Measurements from ENCODE around the gene ZBTB38. TPM values are rescaled to one million over a fixed set of nuclear protein-coding genes. Genes with fewer than 3 reads are reported as not detected.

The ZBTB38 gene
- total and polyA plus RNA-seq, 2 of the 13 experiments (the other 11 are each of a cell fraction or from before 2014, with no cell fraction given) = 26.8 to 51.7 TPM

DNA sequence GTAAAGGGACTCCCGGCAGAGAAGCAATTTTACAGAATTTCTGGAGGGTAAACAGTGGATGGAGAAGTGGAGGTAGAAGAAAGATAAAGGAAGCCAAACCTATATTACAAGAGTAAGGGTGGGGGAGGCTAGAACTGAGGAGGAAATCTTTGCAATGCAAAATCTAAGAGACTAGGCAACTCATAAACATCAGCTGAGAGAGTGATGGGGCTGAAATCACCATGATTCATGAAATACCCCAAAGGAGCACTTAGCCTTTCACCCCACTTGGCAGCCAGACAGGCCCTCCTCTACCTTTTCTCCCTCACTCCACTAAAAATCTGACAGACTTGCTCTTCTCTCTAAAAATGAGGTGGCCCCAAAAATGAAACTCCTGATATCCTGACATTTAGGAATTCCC, 19.5 kb upstream of the ZBTB38 start (continued):
- TF ChIP-seq, protein P1, sequence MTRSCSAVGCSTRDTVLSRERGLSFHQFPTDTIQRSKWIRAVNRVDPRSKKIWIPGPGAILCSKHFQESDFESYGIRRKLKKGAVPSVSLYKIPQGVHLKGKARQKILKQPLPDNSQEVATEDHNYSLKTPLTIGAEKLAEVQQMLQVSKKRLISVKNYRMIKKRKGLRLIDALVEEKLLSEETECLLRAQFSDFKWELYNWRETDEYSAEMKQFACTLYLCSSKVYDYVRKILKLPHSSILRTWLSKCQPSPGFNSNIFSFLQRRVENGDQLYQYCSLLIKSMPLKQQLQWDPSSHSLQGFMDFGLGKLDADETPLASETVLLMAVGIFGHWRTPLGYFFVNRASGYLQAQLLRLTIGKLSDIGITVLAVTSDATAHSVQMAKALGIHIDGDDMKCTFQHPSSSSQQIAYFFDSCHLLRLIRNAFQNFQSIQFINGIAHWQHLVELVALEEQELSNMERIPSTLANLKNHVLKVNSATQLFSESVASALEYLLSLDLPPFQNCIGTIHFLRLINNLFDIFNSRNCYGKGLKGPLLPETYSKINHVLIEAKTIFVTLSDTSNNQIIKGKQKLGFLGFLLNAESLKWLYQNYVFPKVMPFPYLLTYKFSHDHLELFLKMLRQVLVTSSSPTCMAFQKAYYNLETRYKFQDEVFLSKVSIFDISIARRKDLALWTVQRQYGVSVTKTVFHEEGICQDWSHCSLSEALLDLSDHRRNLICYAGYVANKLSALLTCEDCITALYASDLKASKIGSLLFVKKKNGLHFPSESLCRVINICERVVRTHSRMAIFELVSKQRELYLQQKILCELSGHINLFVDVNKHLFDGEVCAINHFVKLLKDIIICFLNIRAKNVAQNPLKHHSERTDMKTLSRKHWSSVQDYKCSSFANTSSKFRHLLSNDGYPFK (CRISPR knock-in tag; IDR thresholded peaks at IDR 0.05; ENCODE audit: borderline replicate concordance) = no peak
- TF ChIP-seq, protein P2, sequence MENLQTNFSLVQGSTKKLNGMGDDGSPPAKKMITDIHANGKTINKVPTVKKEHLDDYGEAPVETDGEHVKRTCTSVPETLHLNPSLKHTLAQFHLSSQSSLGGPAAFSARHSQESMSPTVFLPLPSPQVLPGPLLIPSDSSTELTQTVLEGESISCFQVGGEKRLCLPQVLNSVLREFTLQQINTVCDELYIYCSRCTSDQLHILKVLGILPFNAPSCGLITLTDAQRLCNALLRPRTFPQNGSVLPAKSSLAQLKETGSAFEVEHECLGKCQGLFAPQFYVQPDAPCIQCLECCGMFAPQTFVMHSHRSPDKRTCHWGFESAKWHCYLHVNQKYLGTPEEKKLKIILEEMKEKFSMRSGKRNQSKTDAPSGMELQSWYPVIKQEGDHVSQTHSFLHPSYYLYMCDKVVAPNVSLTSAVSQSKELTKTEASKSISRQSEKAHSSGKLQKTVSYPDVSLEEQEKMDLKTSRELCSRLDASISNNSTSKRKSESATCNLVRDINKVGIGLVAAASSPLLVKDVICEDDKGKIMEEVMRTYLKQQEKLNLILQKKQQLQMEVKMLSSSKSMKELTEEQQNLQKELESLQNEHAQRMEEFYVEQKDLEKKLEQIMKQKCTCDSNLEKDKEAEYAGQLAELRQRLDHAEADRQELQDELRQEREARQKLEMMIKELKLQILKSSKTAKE (CRISPR knock-in tag; IDR thresholded peaks at IDR 0.05; ENCODE audit: borderline replicate concordance) = no peak
- TF ChIP-seq ZNF430 (CRISPR knock-in tag; IDR thresholded peaks at IDR 0.05) (no peak), MIXL1 (CRISPR knock-in tag; IDR thresholded peaks at IDR 0.05) (no peak), ZNF333 (CRISPR knock-in tag; IDR thresholded peaks at IDR 0.05; ENCODE audit: borderline replicate concordance) (no peak), NR2C2 (CRISPR knock-in tag; IDR thresholded peaks at IDR 0.05; ENCODE audit: borderline replicate concordance) (no peak), ZNF75D (CRISPR knock-in tag; IDR thresholded peaks at IDR 0.05; ENCODE audit: borderline replicate concordance) (no peak), PHF5A (CRISPR knock-in tag; IDR thresholded peaks at IDR 0.05; ENCODE audit: low read depth, unreplicated experiment) (no peak), ZNF17 (CRISPR knock-in tag; IDR thresholded peaks at IDR 0.05) (no peak)
- TF ChIP-seq, protein P3, sequence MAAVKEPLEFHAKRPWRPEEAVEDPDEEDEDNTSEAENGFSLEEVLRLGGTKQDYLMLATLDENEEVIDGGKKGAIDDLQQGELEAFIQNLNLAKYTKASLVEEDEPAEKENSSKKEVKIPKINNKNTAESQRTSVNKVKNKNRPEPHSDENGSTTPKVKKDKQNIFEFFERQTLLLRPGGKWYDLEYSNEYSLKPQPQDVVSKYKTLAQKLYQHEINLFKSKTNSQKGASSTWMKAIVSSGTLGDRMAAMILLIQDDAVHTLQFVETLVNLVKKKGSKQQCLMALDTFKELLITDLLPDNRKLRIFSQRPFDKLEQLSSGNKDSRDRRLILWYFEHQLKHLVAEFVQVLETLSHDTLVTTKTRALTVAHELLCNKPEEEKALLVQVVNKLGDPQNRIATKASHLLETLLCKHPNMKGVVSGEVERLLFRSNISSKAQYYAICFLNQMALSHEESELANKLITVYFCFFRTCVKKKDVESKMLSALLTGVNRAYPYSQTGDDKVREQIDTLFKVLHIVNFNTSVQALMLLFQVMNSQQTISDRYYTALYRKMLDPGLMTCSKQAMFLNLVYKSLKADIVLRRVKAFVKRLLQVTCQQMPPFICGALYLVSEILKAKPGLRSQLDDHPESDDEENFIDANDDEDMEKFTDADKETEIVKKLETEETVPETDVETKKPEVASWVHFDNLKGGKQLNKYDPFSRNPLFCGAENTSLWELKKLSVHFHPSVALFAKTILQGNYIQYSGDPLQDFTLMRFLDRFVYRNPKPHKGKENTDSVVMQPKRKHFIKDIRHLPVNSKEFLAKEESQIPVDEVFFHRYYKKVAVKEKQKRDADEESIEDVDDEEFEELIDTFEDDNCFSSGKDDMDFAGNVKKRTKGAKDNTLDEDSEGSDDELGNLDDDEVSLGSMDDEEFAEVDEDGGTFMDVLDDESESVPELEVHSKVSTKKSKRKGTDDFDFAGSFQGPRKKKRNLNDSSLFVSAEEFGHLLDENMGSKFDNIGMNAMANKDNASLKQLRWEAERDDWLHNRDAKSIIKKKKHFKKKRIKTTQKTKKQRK (IDR thresholded peaks at IDR 0.05; ENCODE audit: low read length) = no peak
- TF ChIP-seq, protein P4, sequence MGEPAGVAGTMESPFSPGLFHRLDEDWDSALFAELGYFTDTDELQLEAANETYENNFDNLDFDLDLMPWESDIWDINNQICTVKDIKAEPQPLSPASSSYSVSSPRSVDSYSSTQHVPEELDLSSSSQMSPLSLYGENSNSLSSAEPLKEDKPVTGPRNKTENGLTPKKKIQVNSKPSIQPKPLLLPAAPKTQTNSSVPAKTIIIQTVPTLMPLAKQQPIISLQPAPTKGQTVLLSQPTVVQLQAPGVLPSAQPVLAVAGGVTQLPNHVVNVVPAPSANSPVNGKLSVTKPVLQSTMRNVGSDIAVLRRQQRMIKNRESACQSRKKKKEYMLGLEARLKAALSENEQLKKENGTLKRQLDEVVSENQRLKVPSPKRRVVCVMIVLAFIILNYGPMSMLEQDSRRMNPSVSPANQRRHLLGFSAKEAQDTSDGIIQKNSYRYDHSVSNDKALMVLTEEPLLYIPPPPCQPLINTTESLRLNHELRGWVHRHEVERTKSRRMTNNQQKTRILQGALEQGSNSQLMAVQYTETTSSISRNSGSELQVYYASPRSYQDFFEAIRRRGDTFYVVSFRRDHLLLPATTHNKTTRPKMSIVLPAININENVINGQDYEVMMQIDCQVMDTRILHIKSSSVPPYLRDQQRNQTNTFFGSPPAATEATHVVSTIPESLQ (CRISPR knock-in tag; conservative IDR thresholded peaks at IDR 0.05) = no peak

All from HepG2 (cell line).